ENCODE data around the gene SOX5.

GRCh38 chr12:23722655-23723054 lies 226.8 kb downstream of the SOX5 start:
- TF ChIP-seq CTCF (IDR thresholded peaks at IDR 0.05): no peak
- no peak for TF ChIP-seq POLR2A (IDR thresholded peaks at IDR 0.05)

Measured in right lobe of liver (tissue), 4 donors.